Gastroesophageal sphincter (tissue), 4 donors: ENCODE data around the gene SLC7A7. TPM values are rescaled to one million over a fixed set of nuclear protein-coding genes. Genes with fewer than 3 reads are reported as not detected.
A peak's percentile ranks its signal among the peaks of the same experiment; 100 is the strongest.

ENCODE experiments used
- ATAC-seq: fragments of 150-250 bp; one replicate; pipeline ENCODE4 v1.9.1; 2016; ENCODE audit warnings: mild to moderate bottlenecking, moderate library complexity
- H3K27ac ChIP-seq, 4 donors: fragments of 200-600 bp; sonication (generic) in 3 of 4; 1 replicate in 3 of 4; 2 replicates in 1 of 4; pipeline ENCODE4 v1.5.1; 2016 to 2019
- H3K27me3 ChIP-seq: fragments of 200-600 bp; sonication (generic); one replicate; pipeline ENCODE4 v1.5.1; 2019
- H3K36me3 ChIP-seq, 2 donors: fragments of 200-600 bp; sonication (generic); one replicate each; pipeline ENCODE4 v1.5.1; 2019; ENCODE audit warnings: control low read depth in 1 of 2
- H3K4me1 ChIP-seq, 3 donors: fragments of 200-600 bp; sonication (generic); 1 replicate in 2 of 3; 2 replicates in 1 of 3; pipeline ENCODE4 v1.5.1; 2016 to 2019; ENCODE audit warnings: control low read depth in 2 of 3
- H3K4me3 ChIP-seq, 2 donors: fragments of 200-600 bp; sonication (generic); one replicate each; pipeline ENCODE4 v1.5.1; 2019; ENCODE audit warnings: mild to moderate bottlenecking in 1 of 2, moderate library complexity in 1 of 2
- H3K9me3 ChIP-seq, 3 donors: fragments of 200-600 bp; sonication (generic); one replicate each; pipeline ENCODE4 v1.5.1; 2017 to 2019; ENCODE audit warnings: control low read depth in 2 of 3
- EP300 ChIP-seq: sonication (generic); formaldehyde crosslinking; IDR thresholded peaks from one replicate; pipeline ENCODE4 v1.6.1; 2017; ENCODE audit warnings: antibody characterized with exemption, mild to moderate bottlenecking
- POLR2A ChIP-seq, 2 donors: fragments of 450-650 bp; IDR thresholded peaks; one replicate each; pipeline ENCODE4 v1.6.1; 2017; ENCODE audit warnings: antibody characterized with exemption in 2 of 2, mild to moderate bottlenecking in 2 of 2, moderate library complexity in 1 of 2
- POLR2AphosphoS5 ChIP-seq: sonication (generic); formaldehyde crosslinking; IDR thresholded peaks from one replicate; pipeline ENCODE4 v1.6.1; 2017; ENCODE audit warnings: antibody characterized with exemption
- WGBS, 2 donors: methylation state at CpG; one replicate each; pipeline ENCODE4 v1.1.5; 2018; ENCODE audit warnings: low coverage in 1 of 2; 5-methylcytosine and 5-hydroxymethylcytosine counted together
- total RNA-seq, 4 donors: library from RNA; depleted of rRNA; stranded (reverse); fragments of >200 nt; gene quantifications; one replicate each; pipeline ENCODE4 v1.1.0, GENCODE V29; 2016
- TF ChIP-seq, protein P1 (sequence below), 4 experiments: fragments of 200-600 bp in 2 of 4; fragments of 450-650 bp in 2 of 4; sonication (generic) in 1 of 4; IDR thresholded peaks; one replicate each; pipeline ENCODE4 v1.5.1; 2017 to 2019; ENCODE audit warnings: antibody characterized with exemption in 4 of 4, mild to moderate bottlenecking in 2 of 4, moderate library complexity in 2 of 4

SLC7A7 gene
- total RNA-seq, 4 donors from 2014 or later: 8.1 to 36.6 (median 23.4) TPM

DNA sequence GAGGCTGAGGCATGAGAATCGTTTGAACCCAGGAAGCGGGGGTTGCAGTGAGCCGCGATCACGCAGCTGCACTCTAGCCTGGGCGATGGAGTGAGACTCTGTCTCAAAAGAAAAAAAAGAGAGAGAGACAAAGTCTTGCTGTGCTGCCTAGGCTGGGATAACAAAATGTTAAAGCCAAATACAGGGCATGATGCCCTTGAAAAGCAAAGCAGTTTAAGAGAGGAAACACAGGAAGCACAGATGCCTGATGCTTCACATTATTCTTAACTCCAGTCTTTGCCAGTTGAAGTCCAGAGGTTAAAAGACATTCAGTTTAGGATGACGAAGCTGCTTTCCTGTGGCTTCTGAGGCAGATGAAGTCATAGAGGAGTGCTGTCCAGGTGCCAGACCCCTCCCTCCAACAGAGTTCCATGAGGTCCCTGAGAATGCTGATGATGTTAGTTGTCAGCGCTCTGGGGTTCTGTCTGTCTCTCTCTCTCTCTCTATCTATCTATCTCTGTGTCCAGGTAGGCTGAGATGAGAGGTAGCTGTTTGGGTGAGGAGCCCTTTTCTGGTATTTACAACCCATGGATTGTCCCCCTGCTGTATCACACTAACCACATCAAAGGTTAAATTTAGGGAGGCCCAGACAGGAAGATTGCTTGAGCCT, 9.6 kb upstream of the SLC7A7 start:
- WGBS, 2 donors: 0 to 47% methylated on average over 1 to 8 of the region's 8 CpGs
- H3K27ac ChIP-seq: peak overlapping the region in 1 of 4 donors; percentile 20
- no peaks in the 10 kb centered on the region for H3K27me3 ChIP-seq
- ATAC-seq: no peak
- H3K9me3 ChIP-seq: no peaks in the 10 kb centered on the region
- no peaks in the 10 kb centered on the region for H3K36me3 ChIP-seq
- H3K4me3 ChIP-seq: no peak overlapping the region
- H3K4me1 ChIP-seq: peaks cover 0 to 35% (median 15%) of the 10 kb centered on the region in 3 donors
- TF ChIP-seq POLR2AphosphoS5 (no peak), EP300 (no peak), POLR2A (IDR thresholded peaks at IDR 0.05) (no peak)
- TF ChIP-seq, protein P1, sequence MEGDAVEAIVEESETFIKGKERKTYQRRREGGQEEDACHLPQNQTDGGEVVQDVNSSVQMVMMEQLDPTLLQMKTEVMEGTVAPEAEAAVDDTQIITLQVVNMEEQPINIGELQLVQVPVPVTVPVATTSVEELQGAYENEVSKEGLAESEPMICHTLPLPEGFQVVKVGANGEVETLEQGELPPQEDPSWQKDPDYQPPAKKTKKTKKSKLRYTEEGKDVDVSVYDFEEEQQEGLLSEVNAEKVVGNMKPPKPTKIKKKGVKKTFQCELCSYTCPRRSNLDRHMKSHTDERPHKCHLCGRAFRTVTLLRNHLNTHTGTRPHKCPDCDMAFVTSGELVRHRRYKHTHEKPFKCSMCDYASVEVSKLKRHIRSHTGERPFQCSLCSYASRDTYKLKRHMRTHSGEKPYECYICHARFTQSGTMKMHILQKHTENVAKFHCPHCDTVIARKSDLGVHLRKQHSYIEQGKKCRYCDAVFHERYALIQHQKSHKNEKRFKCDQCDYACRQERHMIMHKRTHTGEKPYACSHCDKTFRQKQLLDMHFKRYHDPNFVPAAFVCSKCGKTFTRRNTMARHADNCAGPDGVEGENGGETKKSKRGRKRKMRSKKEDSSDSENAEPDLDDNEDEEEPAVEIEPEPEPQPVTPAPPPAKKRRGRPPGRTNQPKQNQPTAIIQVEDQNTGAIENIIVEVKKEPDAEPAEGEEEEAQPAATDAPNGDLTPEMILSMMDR (IDR thresholded peaks at IDR 0.05): no peak

DNA sequence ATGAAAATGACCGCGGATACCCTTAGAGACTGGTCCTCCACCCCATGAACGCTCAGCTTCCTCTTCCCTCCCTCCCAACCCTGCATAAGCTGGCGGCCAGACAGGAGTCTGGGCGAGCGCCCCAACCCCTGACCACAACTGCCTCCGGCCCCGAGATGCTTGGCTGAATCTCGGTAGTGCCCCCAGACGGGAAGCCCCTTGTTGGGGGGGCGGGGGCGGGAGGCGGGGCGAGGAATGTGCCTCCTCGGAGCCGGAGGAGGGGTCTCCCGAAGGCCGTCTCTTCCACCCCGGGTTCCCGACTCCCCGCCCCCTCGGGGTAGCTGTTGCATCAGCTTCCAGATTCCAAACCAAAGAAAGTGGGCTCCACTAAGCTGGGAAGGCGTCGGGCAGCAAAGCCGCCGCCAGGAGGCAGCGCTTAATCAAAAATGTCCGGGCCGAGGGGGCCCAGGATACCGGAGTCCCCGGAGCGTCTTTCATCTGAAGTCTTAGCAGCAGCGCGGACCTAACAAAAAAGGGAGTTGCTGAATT, 7.4 kb upstream of the SLC7A7 start:
- Histone ChIP-seq H3K9me3 (no peaks in the 10 kb centered on the region), H3K27ac (peak overlapping the region; percentile 5 to 81 (median 77)), H3K4me3 (peak overlapping the region; percentile 22 to 53), H3K4me1 (peaks cover 0 to 47% (median 18%) of the 10 kb centered on the region in 3 donors), H3K36me3 (no peaks in the 10 kb centered on the region), H3K27me3 (no peaks in the 10 kb centered on the region)
- WGBS, 2 donors: 1 to 3% methylated on average over 11 to 14 of the region's 34 CpGs
- peak; percentile 90 for ATAC-seq
- TF ChIP-seq POLR2A (IDR thresholded peaks at IDR 0.05): no peak
- TF ChIP-seq, protein P1 (IDR thresholded peaks at IDR 0.05): peak; percentile 68 to 95 (median 86)

DNA sequence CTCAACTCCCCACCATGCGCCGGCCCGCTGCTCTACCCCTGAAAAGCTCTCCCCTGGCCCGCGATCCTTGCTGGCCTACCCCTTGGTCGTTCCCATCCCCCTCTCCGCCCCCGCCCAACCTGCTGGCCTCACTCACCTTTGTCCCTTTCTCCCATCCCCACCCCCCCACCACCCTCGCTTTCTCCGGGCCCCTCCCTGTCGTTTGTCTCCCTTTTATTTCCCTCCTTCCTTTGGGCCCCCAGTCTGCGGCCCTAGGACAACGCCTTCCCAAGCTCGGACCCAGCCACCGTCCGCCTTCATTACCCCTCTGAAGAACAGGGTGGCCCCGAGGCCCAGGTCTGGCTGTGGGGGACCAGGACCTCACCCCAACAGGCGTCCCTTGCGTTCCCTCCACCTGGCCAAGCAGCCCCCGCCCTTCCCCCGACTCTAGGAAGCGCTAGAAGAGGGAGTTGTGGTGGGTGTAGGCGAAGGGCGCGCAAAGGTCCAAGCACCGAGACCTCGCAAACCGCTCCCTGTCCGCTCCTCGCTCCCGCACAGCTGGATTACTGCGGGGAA, 6.9 kb upstream of the SLC7A7 start:
- H3K4me1 ChIP-seq: peaks cover 0 to 47% (median 18%) of the 10 kb centered on the region in 3 donors
- H3K36me3 ChIP-seq: no peaks in the 10 kb centered on the region
- no peaks in the 10 kb centered on the region for H3K27me3 ChIP-seq
- no peaks in the 10 kb centered on the region for H3K9me3 ChIP-seq
- TF ChIP-seq, protein P1 (IDR thresholded peaks at IDR 0.05): no peak
- TF ChIP-seq POLR2AphosphoS5 (no peak), POLR2A (IDR thresholded peaks at IDR 0.05) (no peak), EP300 (no peak)
- ATAC-seq: no peak
- 54 to 62% methylated on average over 13 to 15 of the region's 32 CpGs for WGBS, 2 donors
- peak overlapping the region in 3 of 4 donors; percentile 74 to 81 (median 80) for H3K27ac ChIP-seq
- peak overlapping the region; percentile 22 to 53 for H3K4me3 ChIP-seq

GRCh38 chr14:22821193-22822015, 6.2 kb upstream of the SLC7A7 start:
- 80 to 88% methylated on average over 21 to 22 of the region's 24 CpGs for WGBS, 2 donors
- Histone ChIP-seq H3K27me3 (no peaks in the 10 kb centered on the region), H3K36me3 (no peaks in the 10 kb centered on the region), H3K4me1 (peaks cover 0 to 47% (median 18%) of the 10 kb centered on the region in 3 donors), H3K27ac (no peak overlapping the region), H3K4me3 (no peak overlapping the region), H3K9me3 (no peaks in the 10 kb centered on the region)
- TF ChIP-seq POLR2A (IDR thresholded peaks at IDR 0.05): no peak
- TF ChIP-seq EP300: no peak
- TF ChIP-seq POLR2AphosphoS5: no peak
- TF ChIP-seq, protein P1 (IDR thresholded peaks at IDR 0.05): no peak
- no peak for ATAC-seq
